GM06990 (cell line): ENCODE measurements around the gene USP24.

Source experiments
- DNase-seq: peaks from one replicate; pipeline ENCODE4 v3.0.0-alpha.2; 2011; ENCODE audit not compliant: insufficient read length; ENCODE audit errors: extremely low read depth
- H3K27me3 ChIP-seq: replicated peaks from 2 replicates; pipeline ENCODE4 v1.6.0; 2011; ENCODE audit warnings: low read length; ENCODE audit not compliant: control insufficient read depth, insufficient read depth
- H3K36me3 ChIP-seq: 2 replicates; pipeline ENCODE4 v1.5.1; 2011; ENCODE audit warnings: low read length; ENCODE audit not compliant: control insufficient read depth, insufficient read depth
- H3K4me3 ChIP-seq: replicated peaks from 2 replicates; pipeline ENCODE4 v1.5.1; 2011; ENCODE audit warnings: low read depth, mild to moderate bottlenecking, control low read depth, low read length
- TF ChIP-seq, protein P1 (sequence below): IDR thresholded peaks from 2 replicates; pipeline ENCODE4 v1.5.1; 2011; ENCODE audit warnings: low read length, control low read depth, mild to moderate bottlenecking, inconsistent platforms; ENCODE audit not compliant: insufficient read depth, poor library complexity, severe bottlenecking

USP24 gene

DNA sequence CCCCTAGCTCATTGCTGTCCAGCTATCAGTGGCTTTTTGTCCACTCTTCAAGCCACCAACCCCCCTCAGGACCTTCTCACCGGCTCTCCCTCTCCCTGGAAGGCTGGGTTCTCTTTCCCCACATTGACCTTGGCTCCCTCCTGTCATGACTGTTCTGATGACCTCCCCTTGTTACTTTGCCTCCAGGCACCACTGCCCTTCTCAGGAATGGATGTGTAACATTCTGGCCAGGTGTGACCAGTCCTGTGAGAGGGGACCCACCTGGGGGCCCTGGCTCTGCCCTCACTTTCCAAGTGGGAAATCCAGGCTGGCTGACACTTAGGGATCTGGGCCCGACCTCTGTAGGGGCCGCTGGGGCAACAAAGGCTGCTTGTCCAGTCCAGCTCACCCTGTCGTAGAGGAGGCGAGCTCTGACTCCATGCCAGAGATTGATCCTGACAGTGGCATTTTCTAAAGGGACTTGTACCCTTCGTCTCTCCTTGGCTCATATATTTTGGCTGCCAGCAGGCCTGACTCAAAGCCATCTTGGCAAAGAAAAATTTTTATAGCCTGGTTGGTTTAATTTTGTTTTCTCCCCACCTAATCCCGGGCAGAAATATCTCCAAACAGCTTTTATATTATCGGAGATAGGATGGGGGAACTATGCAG, 37.9 kb upstream of the USP24 start:
- DNase-seq = no peak
- no peak overlapping the region for H3K4me3 ChIP-seq
- H3K27me3 ChIP-seq = no peaks in the 10 kb centered on the region
- TF ChIP-seq, protein P1, sequence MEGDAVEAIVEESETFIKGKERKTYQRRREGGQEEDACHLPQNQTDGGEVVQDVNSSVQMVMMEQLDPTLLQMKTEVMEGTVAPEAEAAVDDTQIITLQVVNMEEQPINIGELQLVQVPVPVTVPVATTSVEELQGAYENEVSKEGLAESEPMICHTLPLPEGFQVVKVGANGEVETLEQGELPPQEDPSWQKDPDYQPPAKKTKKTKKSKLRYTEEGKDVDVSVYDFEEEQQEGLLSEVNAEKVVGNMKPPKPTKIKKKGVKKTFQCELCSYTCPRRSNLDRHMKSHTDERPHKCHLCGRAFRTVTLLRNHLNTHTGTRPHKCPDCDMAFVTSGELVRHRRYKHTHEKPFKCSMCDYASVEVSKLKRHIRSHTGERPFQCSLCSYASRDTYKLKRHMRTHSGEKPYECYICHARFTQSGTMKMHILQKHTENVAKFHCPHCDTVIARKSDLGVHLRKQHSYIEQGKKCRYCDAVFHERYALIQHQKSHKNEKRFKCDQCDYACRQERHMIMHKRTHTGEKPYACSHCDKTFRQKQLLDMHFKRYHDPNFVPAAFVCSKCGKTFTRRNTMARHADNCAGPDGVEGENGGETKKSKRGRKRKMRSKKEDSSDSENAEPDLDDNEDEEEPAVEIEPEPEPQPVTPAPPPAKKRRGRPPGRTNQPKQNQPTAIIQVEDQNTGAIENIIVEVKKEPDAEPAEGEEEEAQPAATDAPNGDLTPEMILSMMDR = no peak
- no peaks in the 10 kb centered on the region for H3K36me3 ChIP-seq

DNA sequence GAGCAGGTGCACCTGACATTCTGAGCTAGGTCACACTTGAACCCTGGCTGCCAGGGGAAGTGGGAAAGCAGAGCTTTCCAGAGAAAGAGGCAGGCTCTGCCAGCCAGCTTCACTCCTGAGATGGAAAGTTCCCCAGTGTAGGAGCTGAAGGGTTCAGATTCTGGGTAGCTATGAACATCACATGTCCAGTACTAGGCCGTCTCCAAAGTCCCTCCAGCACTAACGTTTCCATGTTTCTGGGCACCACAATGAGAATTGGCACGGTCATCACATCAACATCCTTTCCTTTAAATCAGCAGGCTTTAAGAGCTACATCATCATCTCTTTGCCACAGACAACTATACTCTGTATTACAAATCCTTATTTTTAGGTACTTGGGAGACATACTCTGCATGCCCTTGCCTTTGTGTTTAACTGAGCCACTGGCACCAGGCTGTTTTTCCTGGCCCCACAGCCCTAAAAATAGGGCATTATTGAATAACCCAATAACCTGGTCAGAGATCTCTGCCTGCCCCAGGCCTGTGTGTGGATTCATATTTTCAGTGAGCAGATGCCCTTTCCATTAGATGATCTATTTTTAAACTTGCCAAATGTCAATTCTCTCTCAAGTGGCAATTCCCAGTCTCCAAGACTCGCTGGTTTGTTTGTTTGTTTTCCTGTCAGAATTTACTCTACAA, 35.4 kb upstream of the USP24 start:
- TF ChIP-seq, protein P1 = no peak
- H3K4me3 ChIP-seq = no peak overlapping the region
- no peak for DNase-seq
- H3K27me3 ChIP-seq = no peaks in the 10 kb centered on the region
- H3K36me3 ChIP-seq = no peaks in the 10 kb centered on the region

DNA sequence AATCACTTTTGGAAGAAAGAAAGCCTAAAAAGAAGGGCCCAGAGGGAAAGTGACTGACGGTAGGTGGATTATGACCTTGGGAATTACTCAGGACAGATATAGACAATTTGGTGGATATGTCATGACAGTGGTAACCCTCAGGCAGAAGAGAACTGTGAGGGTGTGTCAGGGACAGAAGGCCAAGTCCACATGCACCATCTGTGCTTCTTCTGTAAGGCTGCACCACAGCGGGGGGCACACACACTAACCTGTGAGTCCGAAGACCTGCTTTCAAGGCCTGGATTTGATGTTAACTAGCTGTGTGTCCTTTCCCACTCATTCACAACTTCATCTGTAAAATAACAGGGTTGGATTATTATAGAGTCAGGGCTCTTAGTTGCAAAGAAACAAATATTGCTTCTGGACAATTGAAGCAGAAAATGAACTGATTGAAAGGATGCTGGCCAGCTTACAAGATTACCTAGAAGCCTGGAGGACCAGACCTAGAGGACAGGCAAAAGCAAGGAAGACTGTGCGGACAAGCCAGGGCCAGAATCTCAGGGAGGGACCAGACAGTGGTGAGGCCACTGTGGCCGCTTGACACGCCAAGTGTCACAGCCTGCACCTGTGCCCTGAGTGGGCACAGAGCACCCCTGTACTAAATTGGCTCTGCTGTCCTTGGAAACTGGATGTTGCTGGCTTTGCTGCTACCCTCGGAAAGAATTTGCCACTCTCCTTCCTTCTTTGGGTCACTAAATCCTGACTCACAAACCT, 34.7 kb upstream of the USP24 start:
- Histone ChIP-seq H3K4me3 (no peak overlapping the region), H3K27me3 (no peaks in the 10 kb centered on the region), H3K36me3 (no peaks in the 10 kb centered on the region)
- no peak for DNase-seq
- TF ChIP-seq, protein P1 = no peak

DNA sequence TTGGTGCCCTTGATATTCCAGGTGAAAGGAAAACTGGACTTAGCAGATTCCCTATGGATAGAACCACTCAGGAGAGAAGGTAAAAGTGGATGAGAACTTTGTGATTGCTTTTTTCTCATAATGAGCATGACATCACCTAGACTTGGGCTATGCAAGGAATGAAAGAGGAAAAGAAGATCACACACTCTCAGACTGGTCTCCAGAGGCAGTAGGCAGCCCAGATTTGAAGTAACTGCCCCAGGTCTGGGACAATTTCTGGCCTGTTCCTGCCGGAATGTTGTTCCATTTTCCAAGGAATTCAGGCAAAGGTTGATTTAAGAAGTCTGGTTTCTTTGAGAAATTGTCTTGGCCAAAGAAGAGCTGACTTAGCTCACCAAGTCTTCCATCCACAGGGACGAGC, 31.7 kb upstream of the USP24 start:
- no peak overlapping the region for H3K4me3 ChIP-seq
- no peaks in the 10 kb centered on the region for H3K36me3 ChIP-seq
- H3K27me3 ChIP-seq = no peaks in the 10 kb centered on the region
- TF ChIP-seq, protein P1 = no peak
- no peak for DNase-seq

DNA sequence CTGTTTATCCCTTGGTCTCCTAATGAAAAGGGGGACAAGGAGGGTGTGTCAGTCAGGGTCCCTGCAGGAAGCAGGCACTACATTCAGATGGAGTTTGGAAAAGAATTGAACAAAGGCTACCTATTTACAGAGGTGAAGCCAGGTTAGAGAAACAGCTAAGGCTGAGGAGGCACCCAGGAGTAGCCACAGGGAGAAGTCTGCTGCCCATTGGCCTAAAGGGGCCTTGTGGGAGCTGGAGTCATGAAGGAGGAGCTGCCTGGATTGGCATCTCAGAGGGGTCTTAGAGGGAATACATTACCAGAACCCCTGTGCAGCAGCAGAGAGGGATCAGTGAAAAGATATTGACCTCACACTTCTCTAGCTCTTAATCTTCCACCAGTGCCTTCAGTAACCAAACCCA, 31.2 kb upstream of the USP24 start:
- Histone ChIP-seq H3K36me3 (no peaks in the 10 kb centered on the region), H3K4me3 (no peak overlapping the region), H3K27me3 (no peaks in the 10 kb centered on the region)
- DNase-seq = no peak
- TF ChIP-seq, protein P1 = no peak
